GM23338 (cell line): ENCODE data around the gene OCIAD2. TPM values are rescaled to one million over a fixed set of nuclear protein-coding genes. Genes with fewer than 3 reads are reported as not detected.

Source experiments
- ATAC-seq: fragments of 200-7000 bp; cut with Tn5 transposase; 3 replicates; pipeline ENCODE4 v1.9.1; 2020
- DNase-seq: peaks from one replicate; pipeline ENCODE4 v3.0.0-alpha.2; 2015; ENCODE audit warnings: low spot score
- H2AFZ ChIP-seq: fragments of 200-600 bp; sonication (generic); 2 replicates; pipeline ENCODE4 v1.8.0; 2016; ENCODE audit warnings: antibody characterized with exemption, mild to moderate bottlenecking, moderate library complexity
- H3F3A ChIP-seq: fragments of 200-600 bp; sonication (generic); replicated peaks from 2 replicates; pipeline ENCODE4 v1.8.0; 2017; ENCODE audit warnings: antibody characterized with exemption, mixed run types, low read depth
- H3K27ac ChIP-seq: fragments of 200-600 bp; sonication (generic); 2 replicates; pipeline ENCODE4 v1.6.1; 2016; ENCODE audit warnings: low read depth
- H3K27me3 ChIP-seq: fragments of 200-600 bp; sonication (generic); 2 replicates; pipeline ENCODE4 v1.8.0; 2016; ENCODE audit warnings: mild to moderate bottlenecking, mixed run types, moderate library complexity; ENCODE audit not compliant: insufficient read depth
- H3K36me3 ChIP-seq: fragments of 200-600 bp; sonication (generic); 2 replicates; pipeline ENCODE4 v1.8.0; 2016; ENCODE audit warnings: mild to moderate bottlenecking; ENCODE audit not compliant: insufficient read depth
- H3K4me1 ChIP-seq: fragments of 200-600 bp; sonication (generic); 2 replicates; pipeline ENCODE4 v1.8.0; 2016; ENCODE audit warnings: mild to moderate bottlenecking, moderate library complexity; ENCODE audit not compliant: insufficient read depth
- H3K4me2 ChIP-seq: fragments of 200-600 bp; sonication (generic); 2 replicates; pipeline ENCODE4 v1.7.1; 2017; ENCODE audit warnings: mixed run types
- H3K4me3 ChIP-seq: fragments of 200-600 bp; sonication (generic); 2 replicates; pipeline ENCODE4 v1.6.1; 2016; ENCODE audit warnings: mixed run types
- H3K79me2 ChIP-seq: fragments of 200-600 bp; sonication (generic); replicated peaks from 2 replicates; pipeline ENCODE4 v1.8.0; 2017; ENCODE audit warnings: mild to moderate bottlenecking; ENCODE audit not compliant: insufficient read depth
- H3K9me2 ChIP-seq: fragments of 200-600 bp; sonication (generic); 2 replicates; pipeline ENCODE4 v1.8.0; 2017; ENCODE audit not compliant: insufficient read depth
- H4K20me1 ChIP-seq: fragments of 200-600 bp; sonication (generic); replicated peaks from 2 replicates; pipeline ENCODE4 v1.8.0; 2017; ENCODE audit warnings: mild to moderate bottlenecking; ENCODE audit not compliant: insufficient read depth
- H3K27ac Mint-ChIP-seq: 2 replicates; pipeline ENCODE4 v1.8.0; 2020; ENCODE audit warnings: inconsistent platforms, mild to moderate bottlenecking, moderate library complexity, mixed read lengths
- H3K27me3 Mint-ChIP-seq: 3 replicates; pipeline ENCODE4 v1.8.0; 2022; ENCODE audit warnings: low read depth, mild to moderate bottlenecking, moderate library complexity, mixed read lengths, inconsistent platforms; ENCODE audit not compliant: insufficient read depth, poor library complexity
- H3K36me3 Mint-ChIP-seq: 3 replicates; pipeline ENCODE4 v1.8.0; 2021; ENCODE audit warnings: low read depth, mild to moderate bottlenecking, inconsistent platforms, moderate library complexity, mixed read lengths
- H3K4me1 Mint-ChIP-seq: 3 replicates; pipeline ENCODE4 v1.8.0; 2020; ENCODE audit warnings: mild to moderate bottlenecking, inconsistent platforms, mixed read lengths
- H3K4me3 Mint-ChIP-seq: 3 replicates; pipeline ENCODE4 v1.8.0; 2021; ENCODE audit warnings: moderate library complexity, mild to moderate bottlenecking, inconsistent platforms, mixed read lengths
- H3K9me3 Mint-ChIP-seq: 3 replicates; pipeline ENCODE4 v1.8.0; 2020; ENCODE audit warnings: moderate library complexity, mild to moderate bottlenecking, inconsistent platforms, mixed read lengths
- EZH2 ChIP-seq: fragments of 200-600 bp; sonication (generic); IDR thresholded peaks from one replicate; pipeline ENCODE4 v1.8.0; 2017; ENCODE audit warnings: antibody characterized with exemption, mild to moderate bottlenecking, low read depth; ENCODE audit not compliant: unreplicated experiment
- JUNB ChIP-seq: IDR thresholded peaks from one replicate; pipeline ENCODE4 v1.6.1; 2016; ENCODE audit warnings: antibody characterized with exemption; ENCODE audit not compliant: unreplicated experiment
- STAT1 ChIP-seq: IDR thresholded peaks from one replicate; pipeline ENCODE4 v1.6.1; 2016; ENCODE audit warnings: antibody characterized with exemption; ENCODE audit not compliant: unreplicated experiment
- ZNF462 ChIP-seq: fragments of 250-450 bp; sonication (Bioruptor Pico); IDR thresholded peaks from 2 replicates; pipeline ENCODE4 v1.5.0; 2020; ENCODE audit warnings: mild to moderate bottlenecking, moderate library complexity
- polyA plus RNA-seq: library from polyadenylated mRNA; unstranded; fragments of >200 nt; fragmentation: Nextera tagmentation; extraction: Ambion mirVana; gene quantifications from 2 replicates; pipeline ENCODE4 v1.2.1, GENCODE V29; 2016
- total RNA-seq: library from RNA; depleted of rRNA; stranded (reverse); fragments of >200 nt; shearing (Covaris generic); gene quantifications from 2 replicates; pipeline ENCODE4 v1.2.3, GENCODE V29; 2014

The OCIAD2 gene
- total and polyA plus RNA-seq, 2 experiments from 2014 or later: 36.8 to 317 TPM

- peaks cover 7% of the 10 kb centered on the region; the same call in 1 of the 2 replicates for H3K9me2 ChIP-seq
- H3K4me1 ChIP-seq: peaks cover 15% of the 10 kb centered on the region
- peaks cover 19% of the 10 kb centered on the region for H3K4me1 Mint-ChIP-seq
- no peak overlapping the region for H2AFZ ChIP-seq
- H3K4me3 Mint-ChIP-seq: peak overlapping the region; percentile 14; the same call in 1 of the 3 replicates
- peak overlapping the region; percentile 52 for H3K4me2 ChIP-seq
- H4K20me1 ChIP-seq: no peaks in the 10 kb centered on the region
- peak overlapping the region; percentile 11 for H3K4me3 ChIP-seq
- H3K9me3 Mint-ChIP-seq: peaks cover 13% of the 10 kb centered on the region
- H3K27ac Mint-ChIP-seq: peak overlapping the region; percentile 22
- ATAC-seq: peak; percentile 91
- no peaks in the 10 kb centered on the region for H3K79me2 ChIP-seq
- H3K27me3 Mint-ChIP-seq: peaks cover 3% of the 10 kb centered on the region
- TF ChIP-seq STAT1 (no peak), ZNF462 (CRISPR knock-in tag) (peak; percentile 78)
- H3K36me3 ChIP-seq: no peaks in the 10 kb centered on the region
- H3F3A ChIP-seq: no peaks in the 10 kb centered on the region
- H3K27ac ChIP-seq: peak overlapping the region; percentile 65
- peak; percentile 68 for DNase-seq
- H3K36me3 Mint-ChIP-seq: peaks cover 7% of the 10 kb centered on the region; the same call in 2 of the 3 replicates
- no peaks in the 10 kb centered on the region for H3K27me3 ChIP-seq
These were observed 47.7 kb upstream of the OCIAD2 start for GRCh38 chr4:48954314-48954713.

GRCh38 chr4:48949518-48950219, 43.1 kb upstream of the OCIAD2 start:
- Histone ChIP-seq H3K4me2 (no peak overlapping the region), H3K4me1 (peaks cover 15% of the 10 kb centered on the region), H3K27me3 (0 out of 2 replicates have a peak, but pooled peaks cover 3% of the 10 kb centered on the region), H4K20me1 (no peaks in the 10 kb centered on the region), H3F3A (no peaks in the 10 kb centered on the region), H3K4me3 (no peak overlapping the region), H3K79me2 (no peaks in the 10 kb centered on the region), H3K27ac (no peak overlapping the region), H3K9me2 (no peaks in the 10 kb centered on the region), H3K36me3 (no peaks in the 10 kb centered on the region), H2AFZ (no peak overlapping the region)
- no peak for ATAC-seq
- H3K4me1 Mint-ChIP-seq: peaks cover 14% of the 10 kb centered on the region; the same call in 2 of the 3 replicates
- H3K9me3 Mint-ChIP-seq: peaks cover 13% of the 10 kb centered on the region
- H3K36me3 Mint-ChIP-seq: peaks cover 7% of the 10 kb centered on the region; the same call in 2 of the 3 replicates
- no peaks in the 10 kb centered on the region for H3K27me3 Mint-ChIP-seq
- no peak overlapping the region for H3K4me3 Mint-ChIP-seq
- DNase-seq: no peak
- H3K27ac Mint-ChIP-seq: no peak overlapping the region
- TF ChIP-seq JUNB (no peak), ZNF462 (CRISPR knock-in tag) (no peak), EZH2 (no peak)
